Hepatocyte (in vitro differentiated cells): Measurements from ENCODE around the gene GCNA. TPM values are rescaled to one million over a fixed set of nuclear protein-coding genes. Genes with fewer than 3 reads are reported as not detected.
"Not testable (repeated sequence)": the region's sequence is repeated elsewhere in the genome, so short reads cannot be mapped to it uniquely, and the experiment has no call there.

Source experiments
- DNase-seq: peaks from one replicate; pipeline ENCODE4 v3.0.0-alpha.2; 2016; ENCODE audit warnings: low spot score
- H2AFZ ChIP-seq: fragments of 200-600 bp; sonication (generic); 2 replicates; pipeline ENCODE4 v1.6.0; 2016; ENCODE audit warnings: antibody characterized with exemption, mild to moderate bottlenecking
- H3K27ac ChIP-seq: fragments of 200-600 bp; sonication (generic); 2 replicates; pipeline ENCODE4 v1.5.1; 2016; ENCODE audit warnings: mild to moderate bottlenecking
- H3K27me3 ChIP-seq: fragments of 200-600 bp; sonication (generic); 2 replicates; pipeline ENCODE4 v1.6.1; 2016
- H3K36me3 ChIP-seq: fragments of 200-600 bp; sonication (generic); replicated peaks from 2 replicates; pipeline ENCODE4 v1.5.1; 2016; ENCODE audit warnings: low read depth; ENCODE audit not compliant: insufficient read depth
- H3K4me1 ChIP-seq: fragments of 200-600 bp; sonication (generic); 2 replicates; pipeline ENCODE4 v1.5.1; 2016; ENCODE audit warnings: mild to moderate bottlenecking, moderate library complexity; ENCODE audit not compliant: insufficient read depth
- H3K4me2 ChIP-seq: fragments of 200-600 bp; sonication (generic); 2 replicates; pipeline ENCODE4 v1.6.0; 2016
- H3K4me3 ChIP-seq: fragments of 200-600 bp; sonication (generic); 2 replicates; pipeline ENCODE4 v1.5.1; 2016; ENCODE audit warnings: mild to moderate bottlenecking
- H3K79me2 ChIP-seq: fragments of 200-600 bp; sonication (generic); 2 replicates; pipeline ENCODE4 v1.6.0; 2017; ENCODE audit warnings: mild to moderate bottlenecking
- H3K9me2 ChIP-seq: fragments of 200-600 bp; sonication (generic); replicated peaks from 2 replicates; pipeline ENCODE4 v1.6.0; 2017; ENCODE audit warnings: mild to moderate bottlenecking; ENCODE audit not compliant: insufficient read depth
- H3K9me3 ChIP-seq: fragments of 200-600 bp; sonication (generic); 2 replicates; pipeline ENCODE4 v1.5.1; 2016; ENCODE audit warnings: low read depth, mild to moderate bottlenecking
- H4K20me1 ChIP-seq: fragments of 200-600 bp; sonication (generic); 2 replicates; pipeline ENCODE4 v1.6.0; 2016; ENCODE audit warnings: mild to moderate bottlenecking; ENCODE audit not compliant: insufficient read depth, poor library complexity, severe bottlenecking
- CTCF ChIP-seq: fragments of 200-600 bp; sonication (generic); IDR thresholded peaks from 2 replicates; pipeline ENCODE4 v1.5.1; 2016; ENCODE audit warnings: antibody characterized with exemption, mild to moderate bottlenecking; ENCODE audit not compliant: poor library complexity
- EZH2 ChIP-seq: fragments of 200-600 bp; sonication (generic); IDR thresholded peaks from 2 replicates; pipeline ENCODE4 v1.6.1; 2016; ENCODE audit warnings: antibody characterized with exemption, mild to moderate bottlenecking, borderline replicate concordance
- EZH2phosphoT487 ChIP-seq: fragments of 200-600 bp; sonication (generic); IDR thresholded peaks from one replicate; pipeline ENCODE4 v1.6.1; 2018; ENCODE audit warnings: antibody characterized with exemption, mild to moderate bottlenecking, low read depth, moderate library complexity; ENCODE audit not compliant: unreplicated experiment, severe bottlenecking
- WGBS: methylation state at CpG from one replicate; pipeline ENCODE4 v1.1.6; 2016; ENCODE audit warnings: low lambda C conversion rate; ENCODE audit errors: missing lambda C conversion rate; 5-methylcytosine and 5-hydroxymethylcytosine counted together
- polyA plus RNA-seq: library from polyadenylated mRNA; unstranded; fragments of >200 nt; fragmentation: Nextera tagmentation; extraction: Ambion mirVana; gene quantifications from 2 replicates; pipeline ENCODE4 v1.2.1, GENCODE V29; 2016
- total RNA-seq: library from RNA; depleted of rRNA; stranded (reverse); fragments of >200 nt; gene quantifications from 2 replicates; pipeline ENCODE4 v1.2.3, GENCODE V29; 2014

Gene GCNA
- total and polyA plus RNA-seq, 2 experiments from 2014 or later = 0.42 to 0.50 TPM

- Histone ChIP-seq H2AFZ (no peak overlapping the region), H3K4me1 (no peaks in the 10 kb centered on the region), H3K36me3 (no peaks in the 10 kb centered on the region), H3K9me3 (no peaks in the 10 kb centered on the region), H3K27me3 (no peaks in the 10 kb centered on the region), H3K79me2 (no peaks in the 10 kb centered on the region), H3K27ac (no peak overlapping the region), H3K9me2 (no peaks in the 10 kb centered on the region), H4K20me1 (no peaks in the 10 kb centered on the region), H3K4me2 (no peak overlapping the region), H3K4me3 (no peak overlapping the region)
- 83% methylated on average over 12 of the region's 12 CpGs for WGBS
- no peak for DNase-seq
- no peak for TF ChIP-seq EZH2phosphoT487
- TF ChIP-seq EZH2 = no peak
- no peak for TF ChIP-seq CTCF
These were observed 83.7 kb downstream of the GCNA start for GRCh38 chrX:71661919-71662318.

GRCh38 chrX:71662654-71663053 is 84.4 kb downstream of the GCNA start:
- not testable (repeated sequence) for H3K4me1 ChIP-seq, H3K36me3 ChIP-seq, DNase-seq, H4K20me1 ChIP-seq, H3K9me2 ChIP-seq, H3K9me3 ChIP-seq, H3K27me3 ChIP-seq, H3K27ac ChIP-seq, H3K4me3 ChIP-seq, H2AFZ ChIP-seq, H3K4me2 ChIP-seq, H3K79me2 ChIP-seq
- WGBS = 79% methylated on average over 11 of the region's 11 CpGs

Other genes with a start within 250 kb of the GCNA start
- 15.8 and 19.2 TPM in 2 replicates for gene TAF1, start 212.1 kb upstream of the GCNA start, total RNA-seq
- gene TAF1, start 212.1 kb upstream of the GCNA start, polyA plus RNA-seq = 1.9 and 2.7 TPM in 2 replicates
- gene OGT, start 45.3 kb upstream of the GCNA start, total RNA-seq = 117 and 120 TPM in 2 replicates
- gene OGT, start 45.3 kb upstream of the GCNA start, polyA plus RNA-seq = 36.8 and 46.5 TPM in 2 replicates
- gene CXCR3, start 40.1 kb downstream of the GCNA start, total RNA-seq = 0.08 TPM in 1 of 2 replicates, not detected in the other
- gene CXCR3, start 40.1 kb downstream of the GCNA start, polyA plus RNA-seq = not detected in 2 replicates
- gene CXorf49, start 139.8 kb downstream of the GCNA start, total RNA-seq = not detected in 2 replicates
- 10.1 and 12.1 TPM in 2 replicates for gene CXorf49, start 139.8 kb downstream of the GCNA start, polyA plus RNA-seq
- not detected in 2 replicates for gene CXorf49B, start 184.9 kb downstream of the GCNA start, total RNA-seq
- gene CXorf49B, start 184.9 kb downstream of the GCNA start, polyA plus RNA-seq = 10.1 and 12.1 TPM in 2 replicates